T-helper 1 cell (primary cell): ENCODE results near the gene LOXL1.
A peak's percentile ranks its signal among the peaks of the same experiment; 100 is the strongest.

Source experiments
- DNase-seq, 5 donors: peaks; one replicate each; pipeline ENCODE4 v3.0.0-alpha.2; 2012 to 2020

The LOXL1 gene

DNA sequence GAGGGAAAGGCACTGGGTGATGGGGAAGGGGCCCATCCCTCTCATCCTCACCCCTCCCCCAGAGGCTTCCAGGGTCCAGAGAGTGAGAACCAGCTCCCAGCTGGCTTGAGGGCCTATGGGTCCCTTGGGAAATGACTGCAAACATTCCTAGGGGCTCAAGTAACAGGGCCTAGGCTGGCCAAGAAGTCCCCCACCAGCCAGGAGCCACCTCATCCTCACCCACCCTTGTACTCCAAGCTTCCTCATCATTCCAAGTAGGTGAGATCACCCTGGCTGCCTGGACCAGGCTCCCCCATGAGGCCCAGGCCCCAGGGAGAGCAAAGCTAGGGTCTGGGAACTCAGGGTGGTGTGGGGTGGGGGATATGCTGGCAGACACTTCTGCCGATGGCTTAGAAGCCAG, 14.8 kb downstream of the LOXL1 start:
- no peak for DNase-seq

DNA sequence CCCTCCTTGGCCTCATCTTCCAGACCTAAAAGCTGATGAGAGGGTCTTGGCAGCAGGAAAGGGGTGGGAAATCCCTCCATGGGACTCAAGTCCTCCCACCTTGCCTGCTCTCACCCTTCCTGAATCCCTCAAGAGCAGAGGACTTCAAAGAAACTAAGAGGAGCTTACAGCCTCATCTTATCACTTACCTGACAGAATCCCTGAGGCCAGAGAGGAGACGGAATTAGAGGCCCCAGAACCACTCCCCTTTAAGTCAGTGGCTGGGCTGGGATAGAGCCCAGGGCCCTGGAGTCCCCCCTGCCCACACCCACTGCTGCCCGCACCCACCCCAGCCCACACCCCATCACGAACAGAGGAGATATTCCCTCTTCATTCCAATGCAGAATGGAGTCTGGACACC, 15.2 kb downstream of the LOXL1 start:
- no peak for DNase-seq

DNA sequence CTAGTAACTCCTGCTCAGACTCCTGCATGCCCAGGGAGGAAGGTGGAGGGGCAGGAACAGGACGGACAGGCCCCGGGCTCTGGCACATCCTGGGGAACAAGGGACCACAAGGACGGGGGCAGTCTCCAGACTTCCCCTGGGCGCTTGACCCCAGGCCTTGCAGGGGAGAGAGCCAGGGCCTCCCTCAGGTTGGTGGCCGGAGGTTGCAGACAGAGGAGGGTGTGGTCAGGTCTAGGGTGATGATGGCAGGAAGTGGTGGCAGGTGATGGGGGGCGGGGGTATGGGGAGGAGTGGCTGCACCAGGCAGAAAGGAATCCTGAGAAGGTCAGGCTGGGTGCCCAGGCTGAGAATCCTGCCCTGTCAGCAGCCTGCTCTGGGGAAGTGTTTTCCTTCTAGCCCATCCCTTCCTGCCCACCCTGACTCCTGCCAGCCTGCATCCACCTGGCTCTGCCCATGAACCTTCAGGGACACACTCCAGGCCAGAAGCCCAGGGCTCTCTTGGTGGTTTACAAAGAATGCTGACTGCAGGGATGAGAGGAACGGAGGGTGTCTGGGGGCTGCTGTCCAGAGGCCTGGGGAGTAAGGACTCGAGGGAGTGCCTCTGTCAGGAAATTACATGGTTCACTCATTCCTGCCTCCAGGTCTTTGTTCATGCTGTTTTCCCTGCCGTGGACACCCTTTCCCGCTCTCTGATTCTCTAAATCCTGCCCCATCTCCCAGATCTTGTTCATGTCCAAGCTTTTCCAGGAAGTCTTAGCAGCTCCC, 15.8 kb downstream of the LOXL1 start:
- no peak for DNase-seq

DNA sequence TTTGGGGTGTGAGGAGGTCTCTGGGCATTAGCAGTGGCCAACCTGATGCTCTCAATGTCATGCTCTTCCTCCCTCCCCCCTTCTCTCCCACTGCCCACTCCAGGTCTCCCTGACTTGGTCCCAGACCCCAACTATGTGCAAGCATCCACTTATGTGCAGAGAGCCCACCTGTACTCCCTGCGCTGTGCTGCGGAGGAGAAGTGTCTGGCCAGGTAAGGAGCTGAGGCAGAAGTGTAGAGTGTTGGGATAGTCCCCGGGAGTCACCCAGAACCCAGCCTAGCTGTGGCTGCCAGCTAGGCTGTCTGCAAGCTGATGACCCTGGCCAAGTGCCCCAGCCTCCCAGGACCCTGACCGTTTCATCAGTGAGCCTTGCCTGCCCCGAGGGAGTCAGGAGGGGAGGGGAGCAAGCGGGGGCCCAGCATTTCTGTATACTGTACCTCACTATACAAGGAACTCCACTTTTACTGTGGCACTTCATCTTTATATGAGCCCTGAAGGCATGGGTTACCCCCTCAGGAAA, 16.5 kb downstream of the LOXL1 start:
- no peak for DNase-seq

DNA sequence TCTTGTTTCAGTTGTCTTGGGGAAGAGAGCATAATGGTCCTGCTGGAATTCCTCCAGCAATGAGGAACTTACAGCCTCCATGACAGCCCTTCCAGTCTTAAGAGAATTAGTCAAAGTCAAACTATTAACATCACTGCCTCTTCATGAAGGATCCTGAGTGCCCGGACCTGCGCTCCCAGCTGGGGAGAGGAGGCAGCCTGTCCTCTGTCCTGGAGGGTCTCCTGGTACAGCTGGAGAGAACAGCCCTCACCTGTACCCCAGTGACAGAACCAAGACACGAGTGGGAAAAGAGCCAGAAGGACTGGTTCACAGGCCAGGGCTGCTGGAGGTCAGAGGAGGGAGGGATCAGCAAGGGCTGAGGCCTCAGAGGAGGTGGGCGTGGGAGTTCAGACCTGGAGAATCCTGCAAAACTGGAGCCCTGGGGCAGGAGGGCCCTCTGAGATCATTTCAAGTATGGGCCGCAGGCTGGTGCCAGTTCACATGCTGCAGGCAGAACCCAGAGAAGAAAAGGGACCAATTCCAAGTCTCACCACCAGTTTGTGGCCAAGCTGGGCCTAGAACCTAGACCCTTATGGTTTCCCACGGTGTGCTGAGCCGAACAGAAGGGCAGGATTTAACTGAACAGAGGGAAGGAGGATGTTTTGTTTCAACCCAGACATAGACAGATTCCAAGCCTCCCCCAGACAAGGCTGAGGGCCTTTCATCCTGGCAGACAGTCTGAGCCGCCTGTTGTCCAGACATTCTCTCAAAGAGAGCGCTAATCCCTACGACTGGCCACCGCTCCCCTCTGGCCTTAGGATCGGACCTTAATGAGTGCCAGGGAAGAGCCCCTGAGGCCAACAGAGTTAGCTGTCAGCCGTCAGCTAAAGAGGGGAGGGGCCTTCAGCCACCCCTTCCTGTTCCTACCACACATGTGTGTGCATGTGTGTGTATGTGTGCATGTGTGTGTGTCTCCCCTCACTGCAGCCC, 18.2 kb downstream of the LOXL1 start:
- no peak for DNase-seq

DNA sequence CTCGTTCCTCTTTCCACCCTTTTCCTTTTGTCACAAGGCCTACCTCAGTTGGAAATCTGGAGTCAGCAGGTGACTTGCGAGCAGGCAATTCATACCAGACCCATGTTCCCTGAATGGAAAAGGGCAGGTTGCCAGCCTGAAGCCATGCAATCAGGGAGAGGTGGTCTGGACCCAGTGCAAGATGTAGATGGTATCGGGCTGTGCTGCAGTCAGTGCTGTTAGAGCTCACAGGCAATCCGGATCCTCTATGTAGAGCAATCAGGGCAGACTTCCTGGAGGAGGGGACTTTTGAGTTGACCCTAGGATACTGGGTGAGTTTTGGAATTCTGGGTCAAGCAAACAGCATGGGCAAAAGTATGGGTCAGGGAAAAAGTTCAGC, 18.9 kb downstream of the LOXL1 start:
- DNase-seq, result no peak

DNA sequence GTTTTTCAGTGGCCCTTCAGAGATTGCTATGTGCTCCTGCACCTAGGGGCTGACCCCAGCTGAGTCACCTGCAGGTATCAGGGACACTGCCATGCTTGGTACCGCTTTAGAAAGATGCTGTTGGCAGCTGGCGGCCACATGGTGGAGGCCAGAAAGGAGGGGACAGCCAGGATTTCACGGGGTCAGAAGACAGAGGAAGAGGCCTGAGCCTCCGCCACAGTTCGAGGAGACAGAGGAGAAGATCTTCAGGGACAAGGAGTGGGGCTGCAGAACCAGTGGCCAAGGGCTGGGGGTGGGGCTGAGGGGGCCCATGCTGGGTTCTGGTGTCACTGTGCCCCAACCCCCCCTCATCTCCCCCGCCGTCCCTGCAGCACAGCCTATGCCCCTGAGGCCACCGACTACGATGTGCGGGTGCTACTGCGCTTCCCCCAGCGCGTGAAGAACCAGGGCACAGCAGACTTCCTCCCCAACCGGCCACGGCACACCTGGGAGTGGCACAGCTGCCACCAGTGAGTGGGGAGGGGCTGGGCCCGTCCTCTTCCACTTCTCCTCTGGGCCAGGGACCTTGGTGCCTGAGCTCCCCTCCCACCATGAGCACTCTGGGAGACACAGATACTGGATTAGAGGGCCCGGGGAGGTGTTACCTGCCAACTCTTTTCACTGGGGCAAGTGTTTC, 19.9 kb downstream of the LOXL1 start:
- no peak for DNase-seq

DNA sequence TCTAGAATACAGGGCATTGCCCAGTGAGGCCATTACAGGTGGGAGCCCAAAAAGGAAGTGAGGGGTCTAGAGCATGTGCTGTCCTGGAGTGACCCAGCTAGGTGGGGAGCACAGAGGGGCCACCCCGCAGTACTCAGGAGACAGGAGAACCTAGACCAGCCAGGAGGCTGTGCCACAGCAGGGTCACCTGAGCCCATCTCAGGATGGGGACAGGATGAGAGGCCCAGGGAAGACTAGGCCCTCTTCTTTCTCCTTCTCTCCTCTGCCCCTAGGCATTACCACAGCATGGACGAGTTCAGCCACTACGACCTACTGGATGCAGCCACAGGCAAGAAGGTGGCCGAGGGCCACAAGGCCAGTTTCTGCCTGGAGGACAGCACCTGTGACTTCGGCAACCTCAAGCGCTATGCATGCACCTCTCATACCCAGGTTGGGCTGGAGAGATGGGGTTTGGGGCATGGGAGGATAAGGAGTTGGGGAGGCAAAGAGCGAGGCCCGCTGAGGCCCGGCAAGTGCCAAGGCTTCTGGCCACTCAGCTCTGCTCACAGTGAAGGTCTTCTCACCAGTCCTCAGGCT, 20.6 kb downstream of the LOXL1 start:
- no peak for DNase-seq

DNA sequence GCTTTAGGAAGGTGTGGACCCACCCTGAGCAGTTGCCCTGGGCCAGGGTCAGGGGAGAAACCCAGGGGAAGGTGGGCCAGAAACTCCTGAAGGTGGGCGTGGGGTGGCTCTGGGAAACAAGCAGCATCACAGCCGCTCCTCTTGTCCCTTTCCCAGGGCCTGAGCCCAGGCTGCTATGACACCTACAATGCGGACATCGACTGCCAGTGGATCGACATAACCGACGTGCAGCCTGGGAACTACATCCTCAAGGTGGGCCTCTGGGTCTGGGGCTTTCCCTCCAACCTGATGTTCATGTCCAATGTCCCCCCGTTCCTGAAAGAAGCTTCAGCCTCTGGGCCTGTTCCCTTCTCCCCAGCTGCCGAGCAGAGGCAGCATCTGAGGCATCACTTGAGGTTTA, 21.4 kb downstream of the LOXL1 start:
- DNase-seq, result no peak

DNA sequence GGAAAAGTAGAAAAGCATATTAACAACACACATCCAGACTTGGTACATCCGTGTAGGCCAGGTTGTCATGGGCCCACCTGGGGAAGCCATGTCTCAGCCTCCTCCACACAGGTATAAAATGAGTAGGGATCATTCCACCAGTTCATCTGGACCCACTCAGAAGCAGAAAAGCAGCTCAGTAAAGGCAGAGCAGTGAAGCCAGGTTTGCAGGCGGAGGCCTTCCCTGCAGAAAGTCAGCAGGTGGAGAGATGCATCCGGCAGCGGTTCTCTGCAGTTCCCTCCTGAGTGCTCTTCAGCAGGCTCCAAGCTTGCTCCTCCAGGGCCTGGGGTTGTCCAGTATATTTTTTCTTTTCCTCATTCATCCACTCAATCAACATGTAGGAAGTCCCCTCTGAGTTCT, 22.1 kb downstream of the LOXL1 start:
- DNase-seq, result no peak

DNA sequence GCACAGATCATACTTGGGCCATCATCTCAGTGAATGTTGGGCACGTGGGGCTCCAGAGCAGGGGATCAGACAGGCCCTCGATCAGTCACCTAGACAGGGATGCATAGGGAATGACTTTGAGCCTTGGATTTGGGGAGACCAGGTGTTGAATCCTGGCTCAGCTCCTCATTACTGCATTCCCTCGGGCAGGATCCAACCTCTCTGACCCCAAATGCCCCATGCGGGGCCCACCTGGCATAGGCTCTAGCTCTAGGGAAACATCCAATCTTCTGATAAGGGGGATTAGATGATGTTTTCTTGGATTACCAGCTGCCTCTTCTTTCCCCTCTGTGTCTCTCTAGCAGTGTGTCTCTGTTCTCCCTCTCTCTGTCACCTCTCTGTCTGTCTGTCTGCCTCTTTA, 22.7 kb downstream of the LOXL1 start:
- no peak for DNase-seq

DNA sequence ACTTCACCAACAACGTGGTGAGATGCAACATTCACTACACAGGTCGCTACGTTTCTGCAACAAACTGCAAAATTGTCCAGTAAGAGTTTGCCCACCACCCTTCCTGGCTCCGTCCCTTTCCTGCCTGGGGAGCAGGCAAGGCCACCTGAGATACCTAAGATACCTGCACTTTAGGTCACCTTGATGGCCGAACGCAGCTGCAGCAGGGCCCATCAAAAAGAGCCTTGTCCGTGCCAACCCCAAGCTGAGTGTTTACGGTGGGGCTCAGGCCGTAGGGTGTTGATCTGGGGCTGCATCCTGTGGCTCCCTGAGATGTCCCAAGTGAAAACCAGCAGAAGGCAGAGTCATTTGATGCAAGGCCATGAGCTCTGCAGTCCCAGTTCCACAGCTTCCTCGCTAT, 23.2 kb downstream of the LOXL1 start:
- no peak for DNase-seq

DNA sequence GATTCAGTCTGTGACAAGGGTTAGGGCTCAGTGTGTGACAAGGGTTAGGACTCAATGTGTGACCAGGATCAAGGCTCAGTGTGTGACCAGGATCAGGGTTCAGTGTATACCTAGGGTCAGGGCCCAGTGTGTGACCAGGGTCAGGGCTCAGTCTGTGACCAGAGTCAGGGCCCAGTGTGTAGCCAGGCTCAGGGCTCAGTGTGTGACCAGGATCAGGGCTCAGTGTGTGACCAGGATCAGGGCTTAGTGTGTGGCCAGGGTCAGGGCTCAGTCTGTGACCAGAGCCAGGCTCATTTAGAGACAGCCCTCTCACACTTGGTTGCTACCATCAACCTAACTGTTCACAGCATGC, 24.2 kb downstream of the LOXL1 start:
- DNase-seq, result no peak

DNA sequence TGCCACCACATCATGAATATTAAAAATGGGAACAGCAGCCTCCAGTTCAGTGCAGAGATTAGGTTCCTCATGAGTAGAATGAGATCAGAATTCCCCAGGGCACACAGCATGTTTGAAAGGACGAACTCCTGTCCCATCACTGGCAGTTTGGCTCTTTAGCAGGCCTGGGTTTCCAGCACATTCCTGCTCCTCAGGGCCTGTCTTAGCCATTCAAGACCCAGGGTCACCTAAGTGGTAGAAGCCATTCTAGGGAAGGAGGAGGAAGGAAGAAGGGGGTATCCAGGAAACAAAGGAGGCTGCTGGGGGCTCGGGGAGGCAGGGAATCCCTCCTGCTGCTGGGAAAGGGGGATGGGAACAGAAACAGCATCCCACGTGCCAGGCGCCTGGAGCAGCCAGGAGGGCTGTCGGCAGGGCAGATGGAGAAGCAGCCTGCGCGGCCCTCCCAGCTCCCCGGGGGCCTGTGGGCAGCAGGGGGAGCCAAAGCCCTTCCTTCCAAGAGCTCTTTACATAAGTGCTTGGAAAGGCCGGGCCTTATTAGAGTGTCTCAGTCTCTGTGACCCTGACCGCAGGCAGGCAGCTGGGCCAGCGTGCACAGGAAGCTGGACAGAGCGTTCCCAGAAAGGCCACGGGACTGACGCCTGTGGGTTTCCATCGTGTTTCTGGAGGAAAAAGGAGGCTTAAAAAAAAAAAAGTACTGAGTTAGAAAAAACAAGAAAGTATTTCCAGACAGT, 24.7 kb downstream of the LOXL1 start:
- peak; percentile 44 to 74 (median 59) for DNase-seq

DNA sequence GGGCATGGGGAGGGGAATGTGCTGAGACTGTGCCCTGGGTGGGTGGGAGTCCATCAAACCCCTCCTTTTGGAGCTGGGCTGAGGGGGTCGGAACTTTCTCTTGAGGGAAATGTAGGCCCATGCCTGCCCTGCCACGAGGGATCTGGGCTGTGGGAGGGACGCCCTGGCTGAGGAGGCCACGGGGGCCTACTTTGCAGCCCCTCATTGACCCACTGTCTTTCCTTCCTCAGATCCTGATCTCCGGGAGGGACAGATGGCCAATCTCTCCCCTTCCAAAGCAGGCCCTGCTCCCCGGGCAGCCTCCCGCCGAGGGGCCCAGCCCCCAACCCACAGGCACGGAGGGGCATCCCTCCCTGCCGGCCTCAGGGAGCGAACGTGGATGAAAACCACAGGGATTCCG, 25.3 kb downstream of the LOXL1 start:
- no peak for DNase-seq

DNA sequence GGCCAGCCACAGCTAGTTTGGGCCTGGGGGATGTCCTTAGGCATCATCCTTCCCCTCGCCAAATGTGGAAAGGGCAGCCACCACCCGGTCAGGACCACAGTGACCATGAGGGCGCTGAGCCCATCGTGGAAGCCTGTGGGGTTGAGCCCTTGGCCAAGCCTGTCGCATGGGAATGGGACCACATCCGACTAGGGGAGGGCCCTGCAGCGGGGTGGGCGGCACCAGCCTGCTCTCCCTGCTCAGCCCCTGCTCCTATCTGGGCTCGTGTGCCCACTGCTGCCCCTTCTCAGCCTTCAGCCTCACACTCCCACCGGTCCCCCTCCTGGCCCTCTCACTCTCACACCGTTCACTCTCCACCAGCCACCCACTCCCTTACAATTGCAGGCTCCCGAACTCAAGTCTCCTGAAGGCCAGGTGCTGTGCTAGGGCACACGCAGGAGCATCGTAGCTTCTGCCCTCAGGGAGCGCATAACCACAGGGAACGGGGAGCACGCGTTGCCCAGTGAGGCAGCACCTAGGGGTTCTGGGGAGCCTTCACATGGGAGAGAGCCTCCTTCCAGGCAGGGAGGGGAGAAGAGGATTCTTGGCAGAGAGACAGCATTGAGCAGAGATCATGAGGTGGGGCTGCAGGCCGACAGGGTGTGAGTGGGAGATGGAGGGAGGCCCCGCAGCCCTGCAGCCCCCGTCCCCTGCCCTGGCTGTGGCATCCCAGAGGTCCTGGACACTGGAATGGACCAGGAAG, 26.1 kb downstream of the LOXL1 start:
- DNase-seq, result no peak

DNA sequence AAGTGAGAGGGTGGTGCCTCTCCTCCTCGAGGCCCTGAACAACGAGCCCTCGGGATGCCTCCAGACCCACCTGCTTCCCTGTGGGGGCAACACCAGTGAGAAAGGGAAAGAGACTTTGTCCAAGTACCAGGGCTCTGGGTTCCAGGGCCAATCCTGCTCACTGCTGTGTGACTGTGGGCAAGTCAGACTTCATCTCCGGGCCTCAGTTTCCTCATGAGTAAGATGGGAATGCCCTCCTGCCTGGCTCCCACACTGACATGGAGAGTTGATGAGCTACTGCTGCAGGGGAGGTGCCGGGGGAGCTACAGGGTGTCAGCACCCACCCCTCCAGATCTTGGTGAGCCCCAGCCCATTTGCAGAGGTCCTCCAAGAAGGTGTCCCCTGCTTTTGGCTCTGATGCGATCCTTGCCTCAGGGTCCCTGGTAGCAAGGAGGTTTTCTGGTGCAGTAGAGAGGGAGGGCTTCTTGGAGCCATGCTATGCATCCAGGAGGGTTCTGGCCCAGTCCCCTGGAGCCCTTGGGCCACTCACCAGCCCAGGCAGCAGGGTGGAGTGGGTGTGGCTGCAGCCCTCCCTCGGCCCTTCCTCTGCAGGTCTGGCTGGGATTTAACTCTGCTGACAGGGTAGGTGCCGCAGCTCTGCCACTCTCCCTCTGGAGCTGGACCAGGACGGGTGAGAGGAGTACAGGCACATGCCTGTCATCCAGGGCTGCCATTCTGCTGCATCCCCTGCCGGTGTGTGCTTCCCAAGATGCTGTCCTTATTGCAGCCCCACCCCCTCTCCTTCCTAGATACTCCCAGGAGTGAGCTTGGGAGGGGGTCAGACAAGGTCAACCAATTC, 26.9 kb downstream of the LOXL1 start:
- DNase-seq, result no peak

DNA sequence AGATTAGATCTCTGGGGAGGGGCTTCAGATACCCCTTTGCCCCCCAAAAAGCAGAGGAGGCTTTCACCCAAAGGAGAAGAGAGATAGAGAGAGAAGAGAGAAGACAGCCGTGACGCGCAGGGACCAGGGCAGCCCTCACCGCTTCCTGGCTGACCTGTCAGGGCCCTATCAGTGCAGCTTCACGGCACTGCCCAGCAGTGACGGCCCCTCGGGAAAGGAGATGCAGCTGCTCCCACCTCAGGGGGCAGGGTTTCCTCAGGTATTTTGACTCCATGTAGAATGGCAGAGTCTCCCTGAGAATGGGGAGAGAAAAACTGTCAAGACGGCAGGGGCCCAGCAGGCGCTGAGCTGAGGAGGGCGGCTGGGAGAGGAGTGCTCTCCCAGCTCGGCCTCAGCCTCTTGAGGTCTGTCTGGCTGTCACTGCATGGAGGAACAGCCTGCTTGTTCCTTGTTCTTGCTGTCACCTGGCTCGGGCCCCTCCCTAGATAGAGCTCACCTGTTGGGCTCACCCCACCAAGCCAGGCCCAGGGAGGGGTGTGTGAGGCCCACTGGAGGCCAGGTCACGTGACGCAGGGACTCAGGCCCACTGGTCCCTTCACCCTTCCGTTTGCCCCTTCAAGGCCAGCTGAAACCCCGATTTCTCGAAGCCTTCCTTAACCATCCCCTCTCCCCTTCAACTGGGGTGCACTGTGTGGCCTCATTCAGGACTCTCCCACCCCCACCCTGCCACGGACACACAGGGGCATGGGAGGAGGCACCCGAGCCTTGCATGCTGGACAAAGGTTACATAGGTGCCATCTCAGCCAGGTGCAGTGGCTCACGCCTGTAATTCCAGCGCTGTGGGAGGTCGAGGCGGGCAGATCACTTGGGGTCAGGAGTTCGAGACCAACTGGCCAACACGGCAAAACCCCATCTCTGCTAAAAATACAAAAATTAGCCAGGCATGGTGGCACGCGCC, 28.2 kb downstream of the LOXL1 start:
- no peak for DNase-seq

DNA sequence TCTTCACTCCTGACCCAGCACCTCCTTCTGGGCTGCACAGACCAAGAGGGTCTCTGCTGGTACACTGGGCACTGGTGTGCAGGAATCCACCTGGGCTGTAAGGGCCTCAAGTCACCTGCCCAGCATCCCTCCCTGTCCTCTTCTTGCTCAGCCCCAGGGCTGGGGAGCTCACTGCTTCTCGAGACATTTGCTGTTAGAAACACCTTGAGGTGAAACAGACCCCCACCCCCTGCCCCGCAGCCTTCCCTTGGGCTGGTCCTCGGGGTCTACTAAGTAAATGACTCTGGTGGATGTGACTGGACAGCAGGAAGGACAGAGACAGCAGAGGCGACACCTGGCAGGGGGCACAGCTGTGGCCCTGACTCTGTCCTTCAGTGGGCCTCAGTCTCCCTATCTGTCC, 29.1 kb downstream of the LOXL1 start:
- no peak for DNase-seq
